Measurements from ENCODE around the gene LMBR1L.
A peak's percentile ranks its signal among the peaks of the same experiment; 100 is the strongest.

The LMBR1L gene

DNA sequence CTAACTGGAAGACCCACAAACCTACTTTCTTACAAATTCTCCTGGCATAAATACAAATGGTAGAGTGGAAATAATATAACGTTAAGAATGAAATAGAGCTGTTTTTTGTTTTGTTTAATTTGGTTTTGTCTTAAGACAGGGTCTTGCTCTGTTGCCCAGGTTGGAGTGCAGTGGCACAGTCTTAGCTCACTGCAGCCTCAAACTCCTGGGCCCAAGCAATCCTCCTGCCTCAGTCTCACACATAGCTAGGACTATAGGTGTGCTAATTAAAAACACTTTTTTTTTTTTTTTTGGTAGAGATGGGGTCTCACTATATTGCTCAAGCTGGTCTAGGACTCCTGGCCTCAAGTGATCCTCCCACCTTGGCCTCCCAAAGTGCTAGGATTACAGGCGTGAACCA is 11.9 kb downstream of the LMBR1L start:
- H3K27me3 ChIP-seq (ENCODE audit: insufficient read depth, low read depth) = peaks cover 3% of the 10 kb centered on the region; the same call in 1 of the 2 replicates
- H2AFZ ChIP-seq (ENCODE audit: low read depth) = no peak overlapping the region
- H4K20me1 ChIP-seq (ENCODE audit: insufficient read depth) = no peaks in the 10 kb centered on the region
- no peak overlapping the region for H3K4me2 ChIP-seq
- TF ChIP-seq, protein P1, sequence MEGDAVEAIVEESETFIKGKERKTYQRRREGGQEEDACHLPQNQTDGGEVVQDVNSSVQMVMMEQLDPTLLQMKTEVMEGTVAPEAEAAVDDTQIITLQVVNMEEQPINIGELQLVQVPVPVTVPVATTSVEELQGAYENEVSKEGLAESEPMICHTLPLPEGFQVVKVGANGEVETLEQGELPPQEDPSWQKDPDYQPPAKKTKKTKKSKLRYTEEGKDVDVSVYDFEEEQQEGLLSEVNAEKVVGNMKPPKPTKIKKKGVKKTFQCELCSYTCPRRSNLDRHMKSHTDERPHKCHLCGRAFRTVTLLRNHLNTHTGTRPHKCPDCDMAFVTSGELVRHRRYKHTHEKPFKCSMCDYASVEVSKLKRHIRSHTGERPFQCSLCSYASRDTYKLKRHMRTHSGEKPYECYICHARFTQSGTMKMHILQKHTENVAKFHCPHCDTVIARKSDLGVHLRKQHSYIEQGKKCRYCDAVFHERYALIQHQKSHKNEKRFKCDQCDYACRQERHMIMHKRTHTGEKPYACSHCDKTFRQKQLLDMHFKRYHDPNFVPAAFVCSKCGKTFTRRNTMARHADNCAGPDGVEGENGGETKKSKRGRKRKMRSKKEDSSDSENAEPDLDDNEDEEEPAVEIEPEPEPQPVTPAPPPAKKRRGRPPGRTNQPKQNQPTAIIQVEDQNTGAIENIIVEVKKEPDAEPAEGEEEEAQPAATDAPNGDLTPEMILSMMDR (conservative IDR thresholded peaks at IDR 0.05; ENCODE audit: low read depth, low read length) = no peak
- H3K27ac ChIP-seq = no peak overlapping the region
- H3K4me3 ChIP-seq (IDR thresholded peaks at IDR 0.05; ENCODE audit: insufficient read depth, low read depth, low read length) = no peak overlapping the region
- H3K36me3 ChIP-seq (ENCODE audit: insufficient read depth) = no peaks in the 10 kb centered on the region
- no peak overlapping the region for H3K9ac ChIP-seq
- no peaks in the 10 kb centered on the region for H3K4me1 ChIP-seq (ENCODE audit: low read depth, poor library complexity, severe bottlenecking)
- no peaks in the 10 kb centered on the region for H3K79me2 ChIP-seq (ENCODE audit: insufficient read depth, low read depth)

DNA sequence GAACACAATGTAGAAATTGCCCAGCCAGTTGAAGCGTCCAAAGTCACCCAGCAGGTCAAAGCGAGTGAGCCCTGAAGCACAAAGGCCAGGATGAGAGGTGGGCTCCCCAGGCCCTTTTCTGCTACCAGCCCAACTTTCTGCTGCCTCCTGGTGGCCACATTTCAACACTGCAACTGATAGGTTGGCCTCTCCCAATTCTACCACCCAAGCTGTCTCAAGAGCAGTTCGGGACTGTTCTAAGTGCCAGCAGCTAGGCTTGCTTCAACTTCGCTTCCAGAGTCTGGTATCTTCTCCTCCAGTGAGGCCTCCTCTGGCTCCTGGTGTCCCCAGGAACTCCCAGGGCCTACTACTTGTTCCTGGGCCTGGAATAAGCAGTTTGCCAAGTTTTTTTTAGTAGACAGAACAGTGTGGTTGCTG is 12.6 kb downstream of the LMBR1L start:
- Histone ChIP-seq H2AFZ (ENCODE audit: low read depth) (no peak overlapping the region), H3K79me2 (ENCODE audit: insufficient read depth, low read depth) (no peaks in the 10 kb centered on the region), H3K27me3 (ENCODE audit: insufficient read depth, low read depth) (peaks cover 10% of the 10 kb centered on the region; the same call in 1 of the 2 replicates), H4K20me1 (ENCODE audit: insufficient read depth) (no peaks in the 10 kb centered on the region), H3K4me3 (IDR thresholded peaks at IDR 0.05; ENCODE audit: insufficient read depth, low read depth, low read length) (no peak overlapping the region), H3K4me1 (ENCODE audit: low read depth, poor library complexity, severe bottlenecking) (peaks cover 3% of the 10 kb centered on the region), H3K4me2 (no peak overlapping the region), H3K36me3 (ENCODE audit: insufficient read depth) (no peaks in the 10 kb centered on the region), H3K27ac (no peak overlapping the region), H3K9ac (no peak overlapping the region)
- TF ChIP-seq, protein P1 (conservative IDR thresholded peaks at IDR 0.05; ENCODE audit: low read depth, low read length) = peak; percentile 93

DNA sequence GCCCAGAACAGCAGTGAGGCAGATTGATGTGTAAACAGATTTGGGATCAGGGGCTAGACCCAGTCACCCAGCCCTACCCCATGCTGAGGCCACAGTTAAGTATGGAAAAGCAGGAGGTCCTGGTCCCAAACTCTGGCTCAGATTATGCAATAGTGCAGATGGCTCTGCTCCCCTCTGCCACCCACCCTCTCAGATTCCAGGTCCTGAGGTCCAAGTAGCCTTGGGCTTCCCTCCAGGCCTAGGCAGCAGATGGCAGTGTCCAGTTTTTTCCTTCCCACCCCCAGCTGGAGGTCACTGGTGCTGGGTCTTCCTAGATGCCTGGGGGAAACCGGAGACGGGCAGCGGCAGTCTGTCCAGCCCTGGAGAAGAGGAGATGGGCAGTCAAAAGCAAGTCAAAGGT is 13.3 kb downstream of the LMBR1L start:
- Histone ChIP-seq H3K27me3 (ENCODE audit: insufficient read depth, low read depth) (peaks cover 15% of the 10 kb centered on the region; the same call in 1 of the 2 replicates), H2AFZ (ENCODE audit: low read depth) (no peak overlapping the region), H3K9ac (no peak overlapping the region), H3K36me3 (ENCODE audit: insufficient read depth) (no peaks in the 10 kb centered on the region), H4K20me1 (ENCODE audit: insufficient read depth) (no peaks in the 10 kb centered on the region), H3K79me2 (ENCODE audit: insufficient read depth, low read depth) (no peaks in the 10 kb centered on the region), H3K4me1 (ENCODE audit: low read depth, poor library complexity, severe bottlenecking) (peaks cover 10% of the 10 kb centered on the region), H3K4me2 (no peak overlapping the region), H3K4me3 (IDR thresholded peaks at IDR 0.05; ENCODE audit: insufficient read depth, low read depth, low read length) (no peak overlapping the region), H3K27ac (no peak overlapping the region)
- TF ChIP-seq, protein P1 (conservative IDR thresholded peaks at IDR 0.05; ENCODE audit: low read depth, low read length) = no peak

DNA sequence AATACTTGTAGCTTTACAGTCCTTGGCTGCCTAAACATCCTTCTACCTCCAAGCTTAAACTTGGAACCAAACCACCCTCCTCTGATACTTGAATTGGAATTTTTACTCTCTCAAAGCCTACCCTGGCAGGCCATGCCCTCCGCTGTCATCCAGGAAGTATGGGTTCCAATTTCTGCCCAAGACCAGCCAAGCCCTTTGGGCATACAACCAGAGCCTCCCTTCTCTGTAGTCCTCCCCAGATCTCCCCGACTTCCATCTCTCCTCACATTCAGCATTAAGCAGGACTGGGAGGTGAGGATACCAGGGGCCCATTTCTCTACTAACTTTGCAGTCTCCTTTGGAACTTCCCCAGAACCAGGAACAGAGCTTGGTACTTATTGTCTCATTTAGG is 15.7 kb downstream of the LMBR1L start:
- no peak overlapping the region for H2AFZ ChIP-seq (ENCODE audit: low read depth)
- no peak overlapping the region for H3K4me2 ChIP-seq
- no peak overlapping the region for H3K27ac ChIP-seq
- H3K4me1 ChIP-seq (ENCODE audit: low read depth, poor library complexity, severe bottlenecking) = peaks cover 16% of the 10 kb centered on the region
- TF ChIP-seq, protein P1 (conservative IDR thresholded peaks at IDR 0.05; ENCODE audit: low read depth, low read length) = no peak
- no peak overlapping the region for H3K4me3 ChIP-seq (IDR thresholded peaks at IDR 0.05; ENCODE audit: insufficient read depth, low read depth, low read length)
- no peaks in the 10 kb centered on the region for H3K79me2 ChIP-seq (ENCODE audit: insufficient read depth, low read depth)
- peaks cover 32% of the 10 kb centered on the region for H3K27me3 ChIP-seq (ENCODE audit: insufficient read depth, low read depth)
- H4K20me1 ChIP-seq (ENCODE audit: insufficient read depth) = no peaks in the 10 kb centered on the region
- no peak overlapping the region for H3K9ac ChIP-seq
- H3K36me3 ChIP-seq (ENCODE audit: insufficient read depth) = no peaks in the 10 kb centered on the region
